Lower leg skin (tissue), 4 donors: Measurements from ENCODE around the gene OR1E2. TPM values are rescaled to one million over a fixed set of nuclear protein-coding genes. Genes with fewer than 3 reads are reported as not detected.
"Not testable (repeated sequence)": the region's sequence is repeated elsewhere in the genome, so short reads cannot be mapped to it uniquely, and the experiment has no call there.

Experiments used
- DNase-seq, 2 donors: peaks; one replicate each; pipeline ENCODE4 v3.0.0-alpha.2; 2019; ENCODE audit warnings: low spot score in 2 of 2
- H3K4me3 ChIP-seq: fragments of 200-600 bp; sonication (generic); 2 replicates; pipeline ENCODE4 v1.5.1; 2017; ENCODE audit warnings: mild to moderate bottlenecking, low read depth; ENCODE audit not compliant: poor library complexity, severe bottlenecking
- CTCF ChIP-seq, 3 donors: fragments of 450-650 bp; IDR thresholded peaks; one replicate each; pipeline ENCODE4 v1.5.1; 2016; ENCODE audit warnings: antibody characterized with exemption in 3 of 3, mild to moderate bottlenecking in 3 of 3, moderate library complexity in 2 of 3
- POLR2A ChIP-seq, 2 donors: fragments of 450-650 bp; IDR thresholded peaks; one replicate each; pipeline ENCODE4 v1.6.1; 2016 to 2017; ENCODE audit warnings: antibody characterized with exemption in 2 of 2, mild to moderate bottlenecking in 1 of 2, moderate library complexity in 1 of 2
- WGBS, 2 donors: methylation state at CpG; one replicate each; pipeline ENCODE4 v1.1.5; 2018; 5-methylcytosine and 5-hydroxymethylcytosine counted together
- intact Hi-C: fragments of 100-400 bp; cut with DNase I; formaldehyde crosslinking; loops from one replicate; pipeline ENCODE4 v1.15.0; 2023; ENCODE audit warnings: low total_unique reads
- total RNA-seq, 4 donors: library from RNA; depleted of rRNA; stranded (reverse); fragments of >200 nt; gene quantifications; one replicate each; pipeline ENCODE4 v1.1.0, GENCODE V29; 2016

OR1E2 gene
- total RNA-seq, 4 donors from 2014 or later: not detected

- WGBS, 2 donors: 85 to 89% methylated on average over 3 of the region's 3 CpGs
- no peak within 1 kb of the TSS for H3K4me3 ChIP-seq
- intact Hi-C loops: no loop called here
- TF ChIP-seq CTCF (IDR thresholded peaks at IDR 0.05) (no peak), POLR2A (IDR thresholded peaks at IDR 0.05) (no peak)
- no peak for DNase-seq
These were observed 22.6 kb downstream of the OR1E2 start, which contains the start of gene OR3A3 for GRCh38 chr17:3411070-3411469. Gene OR3A3 (plus strand): TSS chr17:3411370.

- H3K4me3 ChIP-seq, intact Hi-C loops, DNase-seq: not testable (repeated sequence)
- WGBS, 2 donors: 47 to 77% methylated on average over 1 of the region's 1 CpG
These were observed 29.8 kb downstream of the OR1E2 start for GRCh38 chr17:3403856-3404255.

- no peak for DNase-seq
- no peak overlapping the region for H3K4me3 ChIP-seq
- 50 to 60% methylated on average over 2 of the region's 2 CpGs for WGBS, 2 donors
- intact Hi-C loops: no loop called here
- TF ChIP-seq POLR2A (IDR thresholded peaks at IDR 0.05): no peak
- no peak for TF ChIP-seq CTCF (IDR thresholded peaks at IDR 0.05)
These were observed 31.9 kb downstream of the OR1E2 start for GRCh38 chr17:3401786-3402185.

- DNase-seq: no peak
- no peak overlapping the region for H3K4me3 ChIP-seq
- 45 to 51% methylated on average over 6 of the region's 6 CpGs for WGBS, 2 donors
- intact Hi-C loops: no loop called here
- TF ChIP-seq CTCF (IDR thresholded peaks at IDR 0.05) (no peak), POLR2A (IDR thresholded peaks at IDR 0.05) (no peak)
These were observed 33.6 kb downstream of the OR1E2 start for GRCh38 chr17:3400055-3400454.

- 89 to 91% methylated on average over 1 of the region's 1 CpG for WGBS, 2 donors
- H3K4me3 ChIP-seq: no peak within 1 kb of the TSS
- DNase-seq: no peak
- TF ChIP-seq CTCF (IDR thresholded peaks at IDR 0.05) (no peak), POLR2A (IDR thresholded peaks at IDR 0.05) (no peak)
- intact Hi-C loops: no loop called here
These were observed 35.3 kb downstream of the OR1E2 start, which contains the start of gene OR1E1 for GRCh38 chr17:3398310-3398709. Gene OR1E1 (minus strand): TSS chr17:3398410. CDS start chr17:3398410, 0 bp downstream.

GRCh38 chr17:3397801-3398200, 35.8 kb downstream of the OR1E2 start:
- intact Hi-C loops, DNase-seq, H3K4me3 ChIP-seq: not testable (repeated sequence)
- WGBS, 2 donors: 47 to 49% methylated on average over 7 of the region's 7 CpGs

- TF ChIP-seq POLR2A (IDR thresholded peaks at IDR 0.05) (no peak), CTCF (IDR thresholded peaks at IDR 0.05) (no peak)
- no peak for DNase-seq
- intact Hi-C loops: no loop called here
- WGBS, 2 donors: 74% methylated on average over 4 of the region's 4 CpGs
- no peak overlapping the region for H3K4me3 ChIP-seq
These were observed 43.9 kb downstream of the OR1E2 start for GRCh38 chr17:3389791-3390190.
